KMS-11 (cell line): ENCODE data around the gene RBMS3.

Experiments used
- H2AFZ ChIP-seq: fragments of 200-600 bp; sonication (generic); 2 replicates; pipeline ENCODE4 v1.6.1; 2016; ENCODE audit warnings: antibody characterized with exemption, mixed run types, low read depth
- H3K27ac ChIP-seq: fragments of 200-600 bp; sonication (generic); 2 replicates; pipeline ENCODE4 v1.6.1; 2016; ENCODE audit warnings: mild to moderate bottlenecking, mixed run types
- H3K27me3 ChIP-seq: fragments of 200-600 bp; sonication (generic); 2 replicates; pipeline ENCODE4 v1.6.1; 2017; ENCODE audit warnings: mild to moderate bottlenecking, low read depth, mixed run types, moderate library complexity; ENCODE audit not compliant: insufficient read depth
- H3K36me3 ChIP-seq: fragments of 200-600 bp; sonication (generic); 2 replicates; pipeline ENCODE4 v1.6.1; 2017; ENCODE audit warnings: mild to moderate bottlenecking, mixed run types; ENCODE audit not compliant: insufficient read depth
- H3K4me1 ChIP-seq: fragments of 200-600 bp; sonication (generic); 2 replicates; pipeline ENCODE4 v1.6.1; 2016; ENCODE audit warnings: mild to moderate bottlenecking, low read depth, mixed run types; ENCODE audit not compliant: poor library complexity, severe bottlenecking
- H3K4me2 ChIP-seq: fragments of 200-600 bp; sonication (generic); 2 replicates; pipeline ENCODE4 v1.7.0; 2016; ENCODE audit warnings: mild to moderate bottlenecking, mixed run types
- H3K4me3 ChIP-seq: fragments of 200-600 bp; sonication (generic); IDR thresholded peaks from 2 replicates; pipeline ENCODE4 v1.6.1; 2017; ENCODE audit warnings: low read depth, low read length, mixed read lengths; ENCODE audit not compliant: insufficient read depth
- H3K79me2 ChIP-seq: fragments of 200-600 bp; sonication (generic); 2 replicates; pipeline ENCODE4 v1.6.1; 2016; ENCODE audit warnings: low read depth, mixed run types; ENCODE audit not compliant: insufficient read depth
- H3K9ac ChIP-seq: fragments of 200-600 bp; sonication (generic); 2 replicates; pipeline ENCODE4 v1.6.1; 2016; ENCODE audit warnings: mild to moderate bottlenecking, mixed run types
- H4K20me1 ChIP-seq: fragments of 200-600 bp; sonication (generic); 2 replicates; pipeline ENCODE4 v1.6.1; 2016; ENCODE audit warnings: mild to moderate bottlenecking, mixed run types; ENCODE audit not compliant: insufficient read depth
- CTCF ChIP-seq: fragments of 200-600 bp; sonication (generic); conservative IDR thresholded peaks from 2 replicates; pipeline ENCODE4 v1.6.1; 2017; ENCODE audit warnings: low read depth, mild to moderate bottlenecking, antibody characterized with exemption, low read length, moderate library complexity, mixed read lengths

RBMS3 gene

GRCh38 chr3:29247088-29247745 is 33.7 kb upstream of the RBMS3 start:
- no peaks in the 10 kb centered on the region for H3K4me1 ChIP-seq
- H3K36me3 ChIP-seq, result no peaks in the 10 kb centered on the region
- no peak overlapping the region for H3K9ac ChIP-seq
- no peak overlapping the region for H3K4me2 ChIP-seq
- no peaks in the 10 kb centered on the region for H4K20me1 ChIP-seq
- H3K27me3 ChIP-seq, result no peaks in the 10 kb centered on the region
- H3K27ac ChIP-seq, result no peak overlapping the region
- TF ChIP-seq CTCF, result no peak
- no peak overlapping the region for H3K4me3 ChIP-seq
- no peak overlapping the region for H2AFZ ChIP-seq
- H3K79me2 ChIP-seq, result no peaks in the 10 kb centered on the region

GRCh38 chr3:29249829-29250345 is 31.0 kb upstream of the RBMS3 start:
- H2AFZ ChIP-seq, result no peak overlapping the region
- no peaks in the 10 kb centered on the region for H4K20me1 ChIP-seq
- no peak overlapping the region for H3K9ac ChIP-seq
- H3K27ac ChIP-seq, result no peak overlapping the region
- no peak overlapping the region for H3K4me3 ChIP-seq
- no peaks in the 10 kb centered on the region for H3K79me2 ChIP-seq
- H3K4me2 ChIP-seq, result no peak overlapping the region
- no peaks in the 10 kb centered on the region for H3K36me3 ChIP-seq
- H3K4me1 ChIP-seq, result no peaks in the 10 kb centered on the region
- no peaks in the 10 kb centered on the region for H3K27me3 ChIP-seq
- no peak for TF ChIP-seq CTCF

- H3K4me3 ChIP-seq, result no peak overlapping the region
- H2AFZ ChIP-seq, result no peak overlapping the region
- H3K9ac ChIP-seq, result no peak overlapping the region
- no peaks in the 10 kb centered on the region for H3K4me1 ChIP-seq
- no peak overlapping the region for H3K27ac ChIP-seq
- no peaks in the 10 kb centered on the region for H4K20me1 ChIP-seq
- no peak overlapping the region for H3K4me2 ChIP-seq
- no peaks in the 10 kb centered on the region for H3K79me2 ChIP-seq
- H3K36me3 ChIP-seq, result no peaks in the 10 kb centered on the region
- TF ChIP-seq CTCF, result no peak
- H3K27me3 ChIP-seq, result no peaks in the 10 kb centered on the region
These were observed 24.8 kb upstream of the RBMS3 start for GRCh38 chr3:29255854-29256696.

- Histone ChIP-seq H2AFZ (no peak overlapping the region), H3K9ac (no peak overlapping the region), H3K4me2 (no peak overlapping the region), H3K4me1 (no peaks in the 10 kb centered on the region), H3K27me3 (no peaks in the 10 kb centered on the region), H3K36me3 (no peaks in the 10 kb centered on the region), H4K20me1 (no peaks in the 10 kb centered on the region), H3K27ac (no peak overlapping the region), H3K79me2 (no peaks in the 10 kb centered on the region), H3K4me3 (no peak overlapping the region)
- no peak for TF ChIP-seq CTCF
These were observed 22.7 kb upstream of the RBMS3 start for GRCh38 chr3:29258161-29258560.
